MV-4-11 (cell line): ENCODE results near the gene RNF225.
A peak's percentile ranks its signal among the peaks of the same experiment; 100 is the strongest.
"Not testable (repeated sequence)": the region's sequence is repeated elsewhere in the genome, so short reads cannot be mapped to it uniquely, and the experiment has no call there.

ENCODE experiments used
- DNase-seq: peaks from one replicate; lab custom pipeline; 2025; lab: John Stamatoyannopoulos, UW

The RNF225 gene

DNA sequence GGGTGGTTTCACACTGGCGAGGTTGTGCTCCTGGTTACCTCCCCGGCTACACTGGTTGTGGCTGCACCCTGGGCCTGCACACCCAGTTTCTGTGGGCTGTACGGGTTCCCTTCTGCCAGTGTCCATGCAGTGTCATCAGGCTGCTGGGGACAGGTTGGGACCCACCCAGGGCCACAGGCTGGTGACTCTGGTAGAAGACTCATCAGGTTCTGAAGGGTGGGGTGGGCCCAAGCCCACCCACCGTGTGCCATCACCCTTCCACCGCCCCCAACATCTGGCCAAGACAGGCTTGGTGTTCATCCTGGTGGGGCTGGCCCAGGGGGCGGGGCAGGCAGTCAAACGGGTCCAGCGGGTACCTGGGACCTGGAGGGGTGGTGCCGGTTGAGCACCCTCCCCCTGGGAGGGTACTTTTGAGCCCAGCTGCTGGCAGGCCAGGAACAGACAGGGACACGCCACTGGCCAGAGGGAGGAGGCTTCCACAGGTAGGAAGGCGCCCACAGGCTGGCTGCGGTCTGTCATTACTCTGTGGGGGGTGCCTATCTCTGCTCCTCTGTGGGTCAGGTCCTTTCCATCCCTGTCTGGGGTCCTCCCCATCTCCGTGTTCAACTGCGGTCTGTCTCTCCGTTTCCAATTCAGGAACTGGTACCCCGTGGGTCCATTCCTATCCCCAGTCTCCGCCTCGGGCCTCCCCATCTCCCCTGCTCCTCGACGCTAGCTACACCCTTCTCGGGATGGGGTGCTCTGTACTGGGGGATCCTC lies at the start of gene RNF225:
TSS of gene RNF225 (plus strand) at position 437 of the 759 bp plus-strand sequence. CDS start 434 bp downstream, outside the sequence.
- DNase-seq = no peak

DNA sequence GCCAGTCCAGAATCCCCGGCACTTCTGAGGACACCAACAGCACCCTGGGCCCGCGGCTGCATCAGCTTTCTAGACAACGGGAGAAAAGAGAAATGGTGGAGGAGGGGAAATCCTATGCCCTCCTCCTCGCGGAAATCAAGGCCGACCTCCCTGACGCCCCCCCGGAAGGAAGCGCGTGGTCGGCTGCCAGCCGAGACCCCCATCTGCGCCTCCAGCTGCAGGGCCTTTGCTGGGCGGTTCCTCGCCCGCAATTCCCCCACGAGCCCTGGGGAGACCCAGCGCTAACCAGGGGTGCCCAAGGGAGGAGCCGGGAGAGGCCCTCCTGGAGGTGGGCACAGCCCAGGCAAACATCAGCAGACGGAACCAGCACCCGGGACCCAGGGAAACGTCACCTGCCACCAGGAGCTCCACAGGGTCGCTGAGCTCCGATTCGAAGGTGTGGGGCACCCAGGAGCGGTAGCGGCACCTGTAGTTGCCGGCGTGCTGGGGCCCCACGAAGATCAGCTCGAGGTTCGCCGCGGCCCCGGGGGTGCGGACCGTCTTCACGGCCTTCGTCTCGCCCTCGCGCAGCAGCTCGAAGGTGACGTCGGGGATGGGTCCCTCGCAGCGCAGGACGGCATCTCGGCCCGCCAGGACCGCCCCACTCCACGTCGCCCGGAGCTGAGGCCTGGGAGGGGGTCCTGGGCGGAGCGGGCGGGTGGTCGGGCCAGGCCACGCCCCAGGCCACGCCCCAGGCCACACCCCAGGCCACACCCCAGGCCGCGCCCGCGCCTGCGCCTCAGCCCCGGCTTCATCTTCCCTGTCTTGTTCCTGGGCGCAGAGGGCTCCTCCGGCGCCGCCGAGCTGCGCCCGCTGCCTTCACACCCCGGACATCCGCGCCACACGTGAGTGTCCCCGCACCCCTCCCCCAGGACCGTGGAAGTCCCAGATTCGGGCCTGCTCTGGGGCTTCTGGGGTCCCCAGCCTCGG lies 48.2 kb upstream of the RNF225 start:
- DNase-seq = no peak

DNA sequence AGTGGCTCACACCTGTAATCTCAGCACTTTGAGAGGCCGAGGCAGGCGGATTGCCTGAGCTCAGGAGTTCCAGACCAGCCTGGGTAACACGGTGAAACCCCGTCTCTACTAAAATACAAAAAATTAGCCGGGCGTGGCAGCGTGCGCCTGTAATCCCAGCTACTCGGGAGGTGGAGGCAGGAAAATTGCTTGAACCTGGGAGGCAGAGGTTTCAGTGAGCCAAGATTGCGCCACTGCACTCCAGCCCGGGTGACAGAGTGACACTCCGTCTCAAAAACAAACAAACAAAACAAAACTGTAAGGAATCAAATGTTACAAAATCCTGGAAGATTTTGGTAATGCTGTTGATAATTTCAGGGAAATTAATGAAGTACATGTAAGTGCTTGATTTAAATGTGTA lies 47.4 kb upstream of the RNF225 start:
- not testable (repeated sequence) for DNase-seq

DNA sequence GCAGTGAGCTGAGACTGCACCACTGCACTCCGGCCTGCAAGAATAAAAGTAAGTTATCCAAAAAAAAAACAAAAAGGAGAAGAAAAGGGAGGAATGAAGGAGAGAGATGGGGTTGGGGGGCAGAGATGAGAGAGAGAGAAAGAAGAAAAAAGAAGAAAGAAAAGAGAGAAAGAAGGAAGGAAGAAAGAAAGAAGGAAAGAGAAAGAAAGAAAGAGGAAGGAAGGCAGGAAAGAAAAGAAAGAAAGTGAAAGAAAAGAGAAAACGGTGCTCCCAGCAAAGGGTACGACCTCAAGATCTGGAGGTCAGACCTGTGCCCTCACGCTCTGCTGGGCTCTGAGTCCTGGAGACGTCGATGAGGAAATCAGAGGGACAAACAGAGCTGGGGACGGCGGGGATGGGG lies 45.9 kb upstream of the RNF225 start:
- DNase-seq = peak; percentile 31

DNA sequence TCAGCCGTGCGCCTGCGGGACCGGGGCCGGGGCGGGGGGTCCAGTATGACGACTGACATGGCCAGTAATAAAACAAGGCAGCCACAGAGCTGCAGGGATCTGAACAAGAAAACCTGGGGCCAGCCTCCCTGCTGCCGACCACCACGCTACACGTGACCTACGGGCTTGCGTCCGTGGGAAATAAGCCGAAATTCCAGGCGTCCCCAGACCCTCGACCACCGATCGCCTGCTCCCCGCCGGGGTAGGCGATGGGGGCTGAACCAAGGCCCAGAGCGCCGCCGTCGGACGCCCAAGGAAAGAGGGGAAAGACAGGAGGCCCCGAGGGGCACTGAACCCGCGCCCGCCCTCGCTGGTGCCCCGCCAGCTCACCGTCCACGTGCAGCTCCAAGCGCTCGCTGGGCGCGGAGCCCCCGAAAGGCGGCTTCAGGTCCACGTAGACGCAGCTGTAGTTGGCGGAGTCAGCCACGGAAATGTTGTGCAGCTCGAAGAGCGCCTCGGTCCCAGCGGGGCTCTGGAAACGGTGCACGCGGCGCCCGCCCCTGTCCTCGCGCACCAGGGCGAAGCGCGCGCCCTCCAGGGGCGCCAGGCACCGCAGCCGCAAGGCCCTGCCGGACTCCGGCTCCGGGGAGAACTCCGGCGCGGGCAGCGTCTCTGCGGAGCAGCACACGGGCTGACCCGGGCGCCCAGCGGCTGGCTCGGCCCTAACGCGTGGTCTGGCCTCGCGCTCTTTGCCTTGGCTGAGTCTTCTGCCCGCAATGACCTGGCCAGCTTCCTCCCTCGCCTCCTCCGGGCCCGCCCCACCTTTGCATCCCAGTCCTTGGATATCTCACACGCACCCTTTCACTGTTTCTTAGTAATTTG lies 45.2 kb upstream of the RNF225 start:
- no peak for DNase-seq

DNA sequence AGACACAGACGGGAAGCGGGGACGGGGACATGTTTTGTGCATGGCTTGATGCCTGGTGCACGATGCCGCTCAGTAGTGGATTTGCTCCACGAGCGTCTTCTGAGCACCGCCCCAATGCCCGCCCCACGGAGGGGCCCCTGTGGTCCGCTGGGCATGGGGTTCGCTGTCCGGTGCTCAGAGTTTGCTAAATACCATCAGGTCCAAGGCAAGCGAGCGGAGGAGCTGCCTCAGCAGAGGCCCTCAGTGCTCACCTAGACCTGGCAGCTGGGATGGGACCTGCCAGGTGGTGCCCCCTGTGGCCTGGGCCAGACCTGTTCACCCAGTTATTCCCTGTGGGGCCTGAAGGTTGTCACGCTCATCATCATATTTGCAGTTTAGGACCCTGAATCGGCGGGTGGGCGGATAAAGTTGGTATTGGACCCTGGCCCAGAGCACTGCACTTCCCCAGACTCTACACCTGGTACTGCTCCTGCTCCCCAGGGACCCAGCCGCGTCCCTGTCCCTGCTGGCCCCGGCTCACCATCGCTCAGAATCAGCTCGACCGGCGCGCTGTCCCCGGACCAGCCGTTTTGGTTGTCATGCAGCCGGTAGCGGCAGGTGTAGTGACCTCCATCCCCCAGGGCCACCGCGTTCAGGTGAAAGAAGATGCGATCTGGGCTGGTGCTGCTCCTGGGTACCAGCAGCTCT lies 44.4 kb upstream of the RNF225 start:
- DNase-seq = no peak

DNA sequence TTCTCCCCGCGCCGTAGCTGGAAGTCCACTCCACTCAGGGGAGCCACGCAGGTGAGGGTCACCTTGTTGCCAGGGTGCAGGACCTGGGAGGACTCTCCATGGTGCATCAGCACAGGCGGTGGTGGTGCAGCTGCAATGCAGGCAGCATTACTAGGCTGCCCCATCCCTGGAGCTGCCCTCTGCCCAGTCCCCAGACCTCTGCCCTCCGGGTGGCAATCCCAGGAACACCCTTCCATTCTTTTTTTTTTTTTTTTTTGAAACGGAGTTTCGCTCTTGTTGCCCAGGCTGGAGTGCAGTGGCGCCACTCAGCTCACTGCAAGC lies 43.9 kb upstream of the RNF225 start:
- no peak for DNase-seq

DNA sequence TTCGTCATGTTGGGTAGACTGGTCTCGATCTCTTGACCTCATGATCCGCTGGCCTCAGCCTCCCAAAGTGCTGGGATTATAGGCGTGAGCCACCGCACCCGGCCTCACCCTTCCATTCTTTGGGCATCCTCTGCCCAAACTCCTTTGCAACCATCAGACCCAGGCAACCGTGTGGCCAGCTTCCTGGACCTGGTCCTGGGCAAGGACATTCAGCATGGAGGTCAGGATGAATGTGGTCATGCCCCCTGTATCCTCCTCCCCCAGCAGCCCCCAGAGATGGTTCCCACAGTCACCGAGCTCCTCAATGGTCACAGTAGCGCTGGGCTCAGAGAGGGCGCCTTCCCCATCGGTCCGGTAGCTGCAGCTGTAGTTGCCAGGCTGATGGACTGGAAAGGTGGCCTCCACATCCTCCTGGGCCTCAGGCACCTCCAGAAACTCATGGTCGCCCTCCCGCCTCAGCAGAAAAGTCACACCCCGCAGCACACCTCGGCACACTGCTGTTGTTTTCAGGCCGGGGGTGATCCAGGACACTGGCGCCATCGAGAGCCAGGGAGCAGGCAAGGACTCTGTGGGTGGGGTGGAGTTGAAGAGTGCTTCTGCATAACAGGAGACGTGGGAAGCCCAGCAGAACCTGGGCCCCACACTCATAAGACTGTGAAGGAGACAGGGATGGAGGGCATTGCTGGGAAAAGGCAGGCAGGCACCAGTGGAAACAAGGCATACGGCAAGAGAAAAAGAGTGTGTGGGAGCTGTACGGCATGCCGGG lies 43.3 kb upstream of the RNF225 start:
- DNase-seq = no peak

DNA sequence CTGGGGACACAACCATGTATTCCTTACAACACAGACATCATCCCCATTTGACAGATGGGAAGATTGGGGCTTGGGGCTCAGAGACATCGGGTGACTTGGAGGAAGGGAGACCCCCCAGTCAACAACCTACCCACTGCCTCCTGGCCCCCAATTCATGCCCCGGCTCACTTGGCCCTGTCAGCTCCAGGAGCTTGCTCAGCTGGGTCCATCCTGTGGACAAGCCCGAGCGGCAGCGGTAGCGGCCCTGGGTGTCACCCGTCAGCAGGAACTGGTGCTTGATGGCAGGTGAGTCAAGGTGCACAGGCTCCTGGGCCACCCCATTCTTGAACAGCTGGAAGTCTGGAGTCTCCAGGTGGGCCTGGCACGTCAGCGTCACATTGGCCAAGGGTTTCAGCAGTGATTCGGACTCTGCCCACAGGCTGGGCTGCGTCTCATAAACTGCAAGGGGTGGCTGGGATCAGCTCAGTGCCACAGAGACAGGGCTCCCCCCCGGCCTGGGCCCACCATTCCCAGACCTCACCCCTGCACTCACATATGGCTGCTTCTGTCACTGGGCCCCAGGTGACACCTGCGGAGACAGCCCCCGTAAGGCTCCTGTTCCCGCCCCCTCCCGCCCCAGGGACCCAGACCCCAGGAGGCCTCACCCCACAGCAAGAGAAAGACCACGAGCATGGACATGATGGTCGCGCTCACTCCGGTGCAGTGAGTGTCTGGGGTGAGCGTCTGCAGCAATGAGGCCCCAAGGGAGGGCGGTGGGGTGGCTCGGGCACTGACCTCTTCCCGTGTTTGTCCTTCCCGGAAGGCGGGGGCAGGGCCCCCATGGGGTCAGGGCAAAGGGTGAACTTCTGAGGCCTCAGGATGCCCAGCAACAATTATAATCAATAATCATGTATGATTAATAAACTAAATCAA lies 42.4 kb upstream of the RNF225 start, which contains the start of gene A1BG:
TSS of gene A1BG (minus strand) at position 733 of the 912 bp plus-strand sequence. CDS start at position 678, 55 bp downstream.
- DNase-seq = no peak

DNA sequence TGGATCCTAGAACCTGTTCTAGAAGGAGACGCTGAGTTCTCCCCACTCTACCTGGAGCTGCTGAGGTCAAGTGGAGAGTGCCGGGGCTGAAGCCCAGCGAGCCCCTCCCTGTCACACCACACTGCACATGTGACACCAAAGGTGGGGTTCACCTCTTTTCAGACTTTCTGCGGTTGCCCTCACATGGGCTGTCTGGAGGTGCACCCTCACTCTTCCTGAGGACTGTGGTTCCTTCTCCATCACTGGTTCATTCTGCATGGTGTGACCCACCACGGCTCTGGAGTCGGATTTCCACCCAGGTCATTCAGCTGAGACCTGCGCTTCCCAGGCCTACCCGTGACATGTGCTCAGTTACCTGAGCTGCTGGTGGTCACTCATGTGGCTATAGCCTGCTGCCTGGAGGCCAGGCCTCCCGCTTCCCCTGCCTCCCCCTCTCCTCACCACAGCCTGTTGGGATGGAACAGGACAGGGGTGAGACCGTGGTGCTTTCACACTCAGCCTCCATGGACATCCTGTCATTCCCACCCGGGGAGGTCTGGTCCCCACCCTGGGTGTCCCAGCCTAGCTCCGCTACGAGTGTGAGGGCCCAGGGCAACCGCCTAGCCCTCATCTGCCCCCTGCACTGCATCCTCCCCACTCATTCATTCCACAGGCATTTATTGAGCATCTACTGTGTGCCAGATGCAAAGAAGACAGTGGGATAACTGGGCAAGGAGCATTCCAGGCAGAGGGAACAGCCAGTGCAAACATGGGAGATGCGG lies 41.6 kb upstream of the RNF225 start:
- DNase-seq = no peak

DNA sequence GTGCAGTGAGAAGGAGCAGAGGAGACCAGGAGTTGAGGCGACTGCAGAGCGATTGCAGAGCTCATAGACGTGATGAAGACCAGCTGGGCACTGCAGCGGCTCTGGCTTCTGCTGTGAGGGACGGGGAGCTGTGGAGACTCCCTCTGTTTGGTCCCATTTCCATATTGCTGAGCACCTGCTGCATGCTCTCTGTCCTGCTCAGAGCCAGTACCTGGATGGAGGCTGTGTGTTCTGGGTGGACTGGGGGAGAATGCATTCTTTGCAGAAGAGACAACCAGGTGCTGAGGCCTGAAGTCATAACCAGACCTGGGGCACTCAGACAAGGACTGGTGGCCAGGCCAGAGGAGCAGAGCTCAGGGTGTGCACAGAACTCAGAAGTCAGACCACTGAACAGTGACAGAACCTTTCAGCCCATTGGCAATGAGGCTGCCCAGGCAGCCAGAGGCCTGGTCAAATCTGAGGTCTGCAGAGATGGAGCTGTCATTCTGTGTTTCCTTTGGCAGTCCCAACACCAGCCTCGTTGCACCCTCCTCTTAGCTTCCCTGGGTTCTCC lies 40.9 kb upstream of the RNF225 start:
- DNase-seq = no peak

DNA sequence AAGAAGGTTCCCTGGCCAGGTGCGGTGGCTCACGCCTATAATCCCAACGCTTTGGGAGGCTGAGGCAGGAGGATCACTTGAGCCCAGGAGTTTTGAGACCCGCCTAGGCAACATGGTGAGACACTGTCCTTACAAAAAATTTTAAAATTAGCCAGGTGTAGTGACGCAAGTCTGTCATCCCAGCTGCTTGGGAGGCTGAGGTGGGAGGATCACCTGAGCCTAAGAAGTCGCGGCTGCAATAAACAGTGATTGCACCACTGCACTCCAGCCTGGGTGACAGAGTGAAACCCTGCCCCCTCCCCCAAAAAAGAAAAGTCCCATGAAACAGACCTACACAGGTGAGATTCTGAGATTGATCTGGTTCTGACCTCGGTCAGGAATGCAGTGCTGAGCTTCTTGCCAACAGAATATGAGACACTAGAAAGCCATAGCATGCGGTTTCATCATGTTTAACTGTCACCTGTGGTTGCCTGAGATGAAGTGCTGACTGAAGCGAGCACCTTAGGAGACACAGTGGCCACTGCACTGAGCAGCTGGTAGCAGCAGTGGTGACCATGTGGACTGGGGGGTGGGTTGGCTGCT lies 40.1 kb upstream of the RNF225 start:
- no peak for DNase-seq

DNA sequence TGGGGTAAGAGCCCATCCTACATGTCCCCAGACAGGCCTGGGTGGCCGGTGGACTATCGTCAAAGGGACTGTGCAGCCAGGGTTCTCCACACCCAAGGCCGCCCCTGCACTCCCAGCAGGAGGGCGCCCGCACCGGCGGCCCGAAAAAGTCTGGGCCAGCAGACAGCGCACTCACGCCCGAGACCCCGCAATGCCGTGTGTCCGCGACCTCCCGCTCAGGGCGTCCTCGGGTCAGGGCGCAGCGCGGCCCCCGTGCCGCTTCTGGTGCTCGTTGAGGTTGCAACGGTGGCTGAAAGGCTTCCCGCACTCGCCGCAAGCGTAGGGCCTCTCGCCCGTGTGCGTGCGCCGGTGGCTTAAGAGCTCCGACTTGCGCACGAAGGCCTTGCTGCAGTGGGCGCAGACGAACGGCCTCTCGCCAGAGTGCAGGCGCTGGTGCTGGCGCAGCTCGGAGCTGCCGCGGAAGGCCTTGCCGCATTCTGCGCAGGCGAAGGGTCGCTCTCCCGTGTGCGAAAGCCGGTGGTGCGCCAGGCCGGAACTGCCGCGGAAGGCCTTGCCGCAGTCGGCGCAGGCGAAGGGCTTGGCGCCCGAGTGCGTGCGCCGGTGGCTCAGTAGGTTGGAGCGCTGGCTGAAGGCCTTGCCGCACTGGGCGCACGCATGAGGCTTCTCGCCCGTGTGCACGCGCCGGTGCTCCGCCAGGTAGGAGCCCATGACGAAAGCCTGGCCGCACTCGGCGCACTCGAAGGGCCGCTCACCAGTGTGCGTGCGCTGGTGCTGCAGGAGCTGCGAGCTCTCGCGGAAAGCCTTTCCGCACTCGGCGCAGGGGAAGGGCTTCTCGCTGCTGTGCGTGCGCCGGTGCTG lies 39.3 kb upstream of the RNF225 start:
- DNase-seq = no peak

DNA sequence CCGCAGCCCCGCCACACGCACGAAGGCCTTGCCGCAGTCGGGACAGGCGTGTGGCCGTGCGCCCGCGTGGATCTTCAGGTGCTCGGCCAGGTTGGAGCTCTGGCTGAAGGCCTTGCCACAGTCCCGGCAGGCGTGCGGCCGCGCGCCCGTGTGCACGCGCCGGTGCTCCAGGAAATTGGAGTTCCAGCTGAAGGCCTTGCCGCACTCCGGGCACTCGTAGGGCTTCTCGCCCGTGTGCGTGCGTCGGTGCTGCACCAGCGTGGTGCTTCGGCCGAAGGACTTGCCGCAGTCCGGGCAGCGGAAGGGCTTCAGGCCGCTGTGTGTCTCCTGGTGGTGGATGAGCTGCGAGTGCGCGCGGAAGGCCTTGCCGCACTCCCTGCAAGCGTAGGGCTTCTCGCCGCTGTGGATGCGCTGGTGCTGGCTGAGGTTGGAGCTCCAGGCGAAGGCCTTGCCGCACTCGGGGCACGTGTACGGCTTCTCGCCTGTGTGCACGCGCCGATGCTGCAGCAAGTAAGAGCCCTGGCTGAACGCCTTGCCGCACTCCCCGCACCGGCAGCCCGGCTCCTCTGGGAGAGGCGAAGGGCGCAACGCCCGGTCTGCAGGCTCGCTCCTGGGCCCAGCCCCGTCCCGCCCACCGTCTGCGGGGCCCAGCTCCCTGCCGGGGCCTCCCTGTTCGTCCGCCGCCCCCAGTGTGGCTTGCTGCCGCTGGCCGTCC lies 38.5 kb upstream of the RNF225 start:
- DNase-seq = no peak

DNA sequence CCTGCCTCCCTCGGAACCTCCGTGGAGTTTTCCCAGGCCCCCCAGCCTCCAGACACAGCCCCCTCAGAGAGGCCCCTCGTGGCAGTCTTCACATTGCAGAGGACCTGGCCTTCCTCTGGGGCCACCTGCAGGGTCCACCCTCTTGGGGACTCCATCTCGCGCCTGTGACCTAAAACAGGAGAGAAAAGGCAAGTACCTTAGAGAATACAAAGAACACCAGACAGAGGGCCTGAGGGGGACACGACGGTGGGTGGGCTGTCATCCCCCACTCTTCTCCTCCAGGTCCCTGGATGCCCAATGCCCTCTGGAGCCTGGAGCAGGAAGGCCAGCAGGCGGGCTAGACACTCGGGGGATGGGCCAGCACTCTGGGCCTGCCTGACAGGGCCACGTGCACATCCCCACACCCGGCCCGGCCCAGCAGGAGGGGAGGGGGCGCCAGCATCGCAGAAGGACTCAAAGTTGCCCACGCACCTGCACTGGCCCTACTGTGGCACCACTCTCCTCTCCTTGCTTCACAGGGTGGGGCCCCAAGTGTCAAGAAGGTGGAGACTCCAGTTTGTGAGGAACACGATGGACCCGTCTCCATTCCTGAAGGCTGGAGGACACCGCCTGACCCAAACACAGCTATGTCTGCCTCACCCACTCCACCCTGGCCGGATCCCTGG lies 37.8 kb upstream of the RNF225 start:
- DNase-seq = no peak

DNA sequence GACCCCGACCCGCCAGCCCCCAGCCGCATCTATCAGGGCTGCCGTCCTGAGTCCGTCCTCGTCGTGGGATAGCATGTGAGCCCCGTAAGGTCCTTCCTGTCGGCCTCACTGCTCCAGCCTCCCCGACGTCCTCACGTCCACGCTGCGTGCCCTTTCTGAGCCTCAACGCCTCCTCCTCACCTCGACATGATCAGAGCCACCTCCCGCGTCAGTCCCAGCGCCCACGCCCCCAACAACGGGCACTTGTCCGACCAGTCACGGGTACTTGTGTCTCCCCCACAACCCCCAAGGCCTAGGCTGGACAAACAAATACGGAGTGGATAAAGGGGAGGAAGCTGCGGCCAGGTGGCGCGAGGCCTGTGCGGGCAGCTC lies 33.6 kb upstream of the RNF225 start:
- peak; percentile 54 for DNase-seq
